ENCODE measurements around the gene SIRPG. TPM values are rescaled to one million over a fixed set of nuclear protein-coding genes. Genes with fewer than 3 reads are reported as not detected.
A peak's percentile ranks its signal among the peaks of the same experiment; 100 is the strongest.
"Not testable (repeated sequence)": the region's sequence is repeated elsewhere in the genome, so short reads cannot be mapped to it uniquely, and the experiment has no call there.

SIRPG gene
- total RNA-seq, 1 donor from 2014 or later = 0.20 TPM

DNA sequence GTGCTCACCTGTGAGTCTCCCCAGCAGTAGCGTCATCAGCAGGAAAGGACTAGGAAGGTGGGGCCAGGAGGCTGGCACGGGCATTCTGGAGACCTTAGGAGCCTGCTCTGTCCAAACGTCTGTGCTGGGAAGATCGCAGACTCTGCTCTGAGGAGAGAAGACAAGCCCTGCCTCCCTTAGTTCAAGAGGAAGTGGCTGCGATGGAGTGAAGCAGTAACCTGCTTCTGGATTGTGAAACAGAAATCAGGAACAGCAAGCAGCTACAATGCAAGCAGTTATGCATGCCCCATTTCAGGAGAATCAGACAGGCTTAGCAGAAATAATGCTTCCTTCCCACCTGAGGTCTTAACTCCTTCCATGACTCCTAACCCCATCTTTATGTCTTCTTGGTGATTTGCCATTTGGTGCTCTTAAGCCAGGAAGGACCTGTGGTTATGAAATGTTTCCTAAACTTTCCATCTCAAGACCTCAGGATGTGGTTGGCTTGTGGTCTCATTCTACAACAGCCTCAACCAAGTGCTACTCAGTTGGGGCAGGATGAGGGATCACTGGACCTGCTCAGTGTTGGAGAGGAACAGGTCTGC is 37.6 kb downstream of the SIRPG start, which contains the start of gene SIRPB1:
SIRPB1 (minus strand) TSS at position 149 of the 584 bp plus-strand sequence; CDS start at position 84, 65 bp downstream.
- peak; percentile 64 for ATAC-seq
- no peak for DNase-seq
- intact Hi-C loops (cut with micrococcal nuclease) = no loop called here

DNA sequence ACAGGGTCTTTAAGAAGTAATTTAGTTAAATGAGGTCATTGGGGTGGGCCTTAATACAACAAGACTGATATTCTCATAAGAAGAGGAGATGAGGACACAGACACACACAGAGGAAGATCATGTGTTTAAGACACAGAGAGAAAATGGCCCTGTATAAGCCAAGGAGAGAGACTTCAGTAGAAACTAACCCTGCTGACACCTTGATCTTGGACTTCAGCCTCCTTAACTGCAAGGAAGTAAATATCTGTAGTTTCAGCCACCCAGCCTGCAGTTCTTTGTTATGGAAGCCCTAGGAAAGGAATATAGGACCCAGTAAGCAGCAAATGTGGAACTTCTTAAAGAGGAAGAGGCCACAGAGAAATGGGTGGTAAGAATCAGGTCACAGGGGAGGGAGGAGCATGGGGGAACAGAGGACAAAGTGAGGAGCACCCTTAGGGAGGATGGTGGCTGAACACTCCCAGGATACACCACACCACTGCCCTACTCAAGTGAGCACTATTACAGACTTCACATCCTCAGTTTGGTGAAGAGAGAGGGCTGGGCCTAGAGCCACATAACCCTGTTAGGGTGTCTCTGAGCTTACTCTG is 38.5 kb downstream of the SIRPG start:
- intact Hi-C loops (cut with micrococcal nuclease) = no loop called here
- ATAC-seq = peak; percentile 50
- DNase-seq = no peak

DNA sequence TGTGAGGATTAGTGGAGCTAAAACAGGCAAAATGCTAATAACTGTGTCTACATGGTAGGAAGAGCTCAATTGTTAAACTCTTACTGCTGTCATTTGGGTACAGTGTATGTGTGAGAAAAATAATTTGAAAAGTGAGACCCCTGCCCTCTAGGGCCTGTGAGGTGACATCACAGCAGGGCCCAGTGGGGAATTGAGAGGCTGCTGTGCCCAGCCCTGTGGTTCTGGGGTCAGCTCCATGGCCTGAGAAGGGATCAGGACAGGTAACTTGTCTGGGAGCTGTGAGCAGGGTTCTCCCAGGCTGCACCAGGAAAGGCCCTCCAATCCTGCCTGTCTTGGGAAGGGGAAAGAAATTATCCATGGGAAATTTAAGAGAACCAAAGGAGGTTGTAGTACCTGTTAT is 39.1 kb downstream of the SIRPG start:
- intact Hi-C loops (cut with micrococcal nuclease) = no loop called here
- DNase-seq (no peak), ATAC-seq (no peak)

DNA sequence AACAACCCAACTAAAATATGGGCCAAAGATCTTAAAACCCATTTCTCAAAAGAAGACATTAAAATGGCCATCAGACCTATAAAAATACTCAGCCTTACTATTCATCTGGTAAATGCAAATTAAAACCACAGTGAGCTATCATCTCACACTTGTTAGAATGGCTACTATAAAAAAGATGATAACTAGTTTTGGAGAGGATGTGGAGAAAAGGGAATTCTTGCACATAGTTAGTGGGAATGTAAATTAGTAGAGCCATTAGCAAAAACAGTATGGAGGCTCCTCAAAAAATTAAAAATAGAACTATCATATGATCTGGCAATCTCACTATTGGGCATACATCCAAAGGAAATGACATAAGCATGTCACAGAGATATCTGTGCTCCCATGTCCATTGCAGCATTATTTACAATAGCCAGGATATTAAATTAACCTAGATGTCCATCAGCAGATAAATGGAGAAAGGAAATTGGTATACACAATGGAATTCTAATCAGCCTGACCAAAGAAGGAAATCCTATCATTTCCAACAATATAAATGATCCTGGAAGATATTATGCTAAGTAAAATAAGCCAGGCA is 40.6 kb downstream of the SIRPG start:
- ATAC-seq = no peak
- intact Hi-C loops (cut with micrococcal nuclease) = no loop called here

DNA sequence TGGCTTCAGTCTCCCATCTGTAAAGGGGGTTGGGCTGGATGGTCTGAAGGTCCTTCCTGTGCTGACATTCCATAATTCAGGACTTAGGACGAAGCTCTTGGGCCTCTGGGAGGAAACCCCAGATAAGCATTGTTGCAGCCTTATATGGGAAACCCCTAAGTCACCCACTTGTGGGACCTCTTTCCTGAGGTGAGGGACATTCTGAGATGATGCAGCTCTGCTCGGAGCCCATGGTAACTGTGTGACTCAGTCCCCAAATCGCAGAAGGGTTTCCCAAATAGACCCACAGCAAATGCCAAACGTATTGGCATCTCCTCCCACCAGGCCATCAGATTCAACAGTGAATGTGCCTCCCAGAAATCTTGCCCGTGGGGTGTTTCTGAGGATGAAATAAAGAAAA is 47.2 kb downstream of the SIRPG start:
- ATAC-seq; intact Hi-C loops (cut with micrococcal nuclease); DNase-seq: not testable (repeated sequence)

More for the DNA sequence above, 40.6 kb downstream of the SIRPG start:
- no peak for DNase-seq

DNA sequence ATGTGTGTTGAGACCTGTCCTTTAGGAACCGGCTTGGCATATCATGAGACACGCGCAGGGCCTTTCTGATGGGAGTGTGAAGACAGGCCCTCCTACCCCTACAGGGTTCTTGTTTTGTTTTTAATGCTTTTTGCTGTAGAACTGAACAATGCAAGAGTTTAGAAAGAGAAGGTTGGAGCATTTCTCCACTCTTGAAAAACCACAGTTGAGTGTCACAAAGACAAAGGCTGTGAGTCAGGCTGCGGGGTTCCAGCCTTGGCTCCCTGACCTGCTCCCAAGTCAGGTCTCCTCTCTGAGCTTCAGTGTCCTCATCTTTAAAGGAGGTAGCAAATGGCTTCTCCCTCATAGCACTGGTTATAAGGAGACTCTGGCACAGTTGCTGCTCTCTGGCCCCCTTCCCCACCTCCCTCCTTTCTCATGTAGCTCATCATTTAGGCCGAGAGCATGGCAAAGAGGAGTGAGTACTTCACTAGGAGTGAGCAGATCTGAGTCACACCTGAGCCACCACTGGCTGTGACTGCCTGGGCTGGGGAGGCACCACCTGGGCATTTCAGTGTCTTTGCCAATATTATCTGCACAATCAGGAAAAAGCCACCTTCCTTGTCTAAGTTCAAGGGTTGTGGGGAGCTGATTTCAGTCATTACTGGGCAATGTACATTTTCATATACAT is 48.8 kb downstream of the SIRPG start:
- ATAC-seq; DNase-seq; intact Hi-C loops (cut with micrococcal nuclease): not testable (repeated sequence)

DNA sequence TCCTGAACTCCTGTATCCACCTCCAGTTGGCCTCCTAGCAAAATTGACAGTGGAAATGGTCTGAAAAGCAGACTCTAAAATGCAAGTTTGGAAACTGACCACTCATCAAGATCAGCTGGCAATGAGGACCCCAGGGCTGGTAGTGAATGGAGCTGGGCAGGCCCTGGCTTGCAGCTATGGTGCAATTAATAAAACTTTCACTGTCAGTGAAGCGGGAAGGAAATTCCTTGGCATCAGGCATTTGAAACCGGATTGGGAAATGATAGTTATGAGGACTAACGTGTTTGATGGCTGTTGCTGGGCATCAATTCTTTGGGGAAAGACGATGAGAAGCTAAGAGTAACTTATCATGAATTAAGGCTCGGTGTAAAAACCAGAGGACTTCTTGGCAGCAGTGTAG is 56.8 kb downstream of the SIRPG start:
- no peak for DNase-seq
- intact Hi-C loops (cut with micrococcal nuclease) = no loop called here
- no peak for ATAC-seq

DNA sequence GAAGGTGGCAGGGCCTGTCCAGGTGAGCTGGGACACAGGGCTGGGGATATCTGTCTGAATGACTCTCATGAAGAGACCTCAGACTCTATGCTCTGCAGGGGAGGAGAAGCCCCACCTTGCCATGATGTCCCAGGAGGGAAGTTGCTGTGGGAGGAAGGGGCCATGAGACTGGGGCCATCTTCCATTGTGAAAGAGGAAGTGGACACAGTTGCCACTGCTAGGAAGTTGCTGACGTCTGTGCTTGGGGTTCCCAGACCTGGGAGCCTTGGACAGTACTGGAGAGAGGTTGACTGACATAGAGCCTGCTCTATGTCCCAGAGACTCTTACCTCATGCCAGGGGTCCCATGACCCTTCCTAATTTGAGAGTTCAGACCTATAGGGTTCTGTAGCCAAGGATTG is 62.2 kb downstream of the SIRPG start:
- DNase-seq (no peak), ATAC-seq (no peak)
- intact Hi-C loops (cut with micrococcal nuclease) = no loop called here

DNA sequence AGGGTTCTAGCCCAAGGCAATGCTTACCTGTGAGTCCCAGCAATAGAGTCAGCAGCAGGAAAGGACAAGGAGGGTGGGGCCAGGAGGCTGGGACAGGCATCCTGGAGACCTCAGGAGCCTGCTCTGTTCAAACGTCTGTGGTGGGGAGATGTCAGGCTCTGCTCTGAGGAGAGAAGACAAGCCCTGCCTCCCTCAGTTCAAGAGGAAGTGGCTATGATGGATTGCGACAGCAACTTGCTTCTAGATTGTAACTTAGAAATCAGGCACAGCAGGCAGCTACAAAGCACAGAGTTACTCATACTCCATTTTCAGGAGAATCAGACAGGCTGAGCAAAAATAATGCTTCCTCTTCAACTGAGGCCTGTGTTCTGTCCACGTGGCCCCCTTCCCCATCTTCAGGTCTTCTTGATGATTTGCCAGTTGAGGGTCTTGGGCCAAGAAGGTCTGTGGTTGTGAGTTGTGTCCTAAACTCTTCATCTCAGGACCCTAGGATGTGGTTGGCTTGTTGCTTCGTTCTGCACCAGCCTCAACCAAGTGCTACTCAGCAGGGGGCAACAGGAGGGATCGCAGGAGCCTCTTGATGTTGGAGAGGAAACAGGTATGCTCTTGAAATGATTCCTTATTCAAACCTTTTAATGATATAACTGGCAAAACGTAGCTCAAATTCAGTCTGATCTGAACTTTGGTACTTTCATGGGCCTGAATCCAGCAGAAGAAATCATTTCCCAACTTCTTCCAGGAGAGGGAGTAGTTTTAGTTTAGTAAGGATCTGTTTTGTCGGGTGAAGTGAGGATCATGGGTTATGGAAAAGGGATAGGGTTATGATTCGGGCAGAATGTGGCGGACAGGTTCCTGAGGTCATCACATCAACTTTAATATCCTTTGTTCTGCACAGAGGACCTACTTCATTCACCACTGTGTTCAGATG is 68.8 kb downstream of the SIRPG start:
- ATAC-seq (no peak), DNase-seq (no peak)
- intact Hi-C loops (cut with micrococcal nuclease) = no loop called here

DNA sequence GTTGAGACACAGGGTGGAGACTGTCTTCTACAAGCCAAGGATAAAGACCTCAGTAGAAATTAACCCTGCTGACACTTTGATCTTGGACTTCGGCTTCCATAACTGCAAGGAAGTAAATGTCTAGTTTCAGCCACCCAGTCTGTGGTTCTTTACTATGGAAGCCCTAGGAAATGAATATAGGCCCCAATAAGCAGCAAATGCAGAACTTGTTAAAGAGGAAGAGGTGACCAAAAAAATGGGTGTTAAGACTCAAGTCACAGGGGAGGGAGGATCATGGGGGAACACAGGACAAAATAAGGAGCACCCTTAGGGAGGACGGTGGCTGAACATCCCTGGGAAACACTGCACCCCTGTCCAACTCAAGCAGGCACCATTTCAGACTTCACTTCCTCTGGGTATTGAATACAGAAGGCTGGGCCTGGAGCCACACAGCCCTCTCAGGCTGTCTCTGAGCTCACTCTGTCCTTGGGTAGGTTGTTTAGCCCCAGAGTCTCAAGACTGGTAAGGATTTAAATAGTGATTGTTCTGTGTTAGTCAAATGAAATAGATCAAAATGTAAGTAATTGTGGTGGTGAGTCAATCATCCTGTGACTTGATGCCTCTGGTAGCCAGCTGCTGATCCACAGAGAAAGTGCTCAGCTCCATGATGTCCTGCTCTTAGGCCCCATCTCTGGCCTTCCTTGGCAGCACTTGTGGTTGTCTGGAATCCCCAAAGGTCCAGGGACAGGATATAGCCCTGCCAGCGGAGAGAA is 69.6 kb downstream of the SIRPG start:
- no peak for ATAC-seq
- no peak for DNase-seq
- intact Hi-C loops (cut with micrococcal nuclease) = no loop called here

DNA sequence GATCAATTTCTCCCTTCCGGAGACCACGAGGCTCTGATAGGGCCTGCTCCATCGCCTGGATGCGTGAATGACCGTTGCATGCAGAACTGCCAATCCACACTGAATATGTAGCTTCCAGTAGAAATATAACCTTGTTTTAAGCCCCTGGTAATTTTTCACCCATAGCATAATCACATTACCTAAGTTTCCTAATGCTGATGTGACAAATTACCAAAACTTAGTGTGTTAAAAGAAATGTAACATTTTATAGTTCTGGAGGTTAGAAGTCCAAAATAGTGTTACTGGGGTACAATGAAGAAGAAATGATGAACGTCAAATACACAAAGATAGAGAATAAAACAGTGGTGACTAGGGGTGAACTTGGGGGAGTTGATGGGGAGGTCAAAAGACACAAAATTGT is 78.1 kb downstream of the SIRPG start:
- intact Hi-C loops (cut with micrococcal nuclease) = no loop called here
- DNase-seq (no peak), ATAC-seq (no peak)

Other genes with a start within 250 kb of the SIRPG start
- 59.9 TPM for gene NSFL1C, start 190.9 kb downstream of the SIRPG start, total RNA-seq
- 3.5 TPM for gene SIRPB2, start 166.4 kb downstream of the SIRPG start, total RNA-seq
- gene SIRPD, start 100.1 kb downstream of the SIRPG start, total RNA-seq = not detected
- gene SIRPB1, start 37.8 kb downstream of the SIRPG start, total RNA-seq = 0.82 TPM
- gene SIRPA, start 237.6 kb upstream of the SIRPG start, total RNA-seq = 18.1 TPM

All from left ventricle myocardium superior (tissue), 1 donor.